K562 (cell line): ENCODE results near the gene TMEM154. TPM values are rescaled to one million over a fixed set of nuclear protein-coding genes. Genes with fewer than 3 reads are reported as not detected.

ENCODE experiments used
- CBFA2T3 ChIP-seq: fragments of 450-650 bp; IDR thresholded peaks from 2 replicates; pipeline ENCODE4 v1.6.1; 2017
- GTF3C2 ChIP-seq: IDR thresholded peaks from 3 replicates; pipeline ENCODE4 v1.6.1; 2011; ENCODE audit warnings: borderline replicate concordance, mild to moderate bottlenecking, moderate library complexity; ENCODE audit not compliant: insufficient read length; ENCODE audit errors: extremely low read depth
- HNRNPL ChIP-seq: fragments of 200-400 bp; formaldehyde crosslinking; IDR thresholded peaks from 2 replicates; pipeline ENCODE4 v1.6.1; 2017; ENCODE audit warnings: low read depth, mild to moderate bottlenecking, low read length
- NR2C2 ChIP-seq, 2 experiments: fragments of 200-800 bp in 1 of 2; sonication (Bioruptor generic) in 1 of 2; sonication (generic) in 1 of 2; formaldehyde crosslinking in 1 of 2; IDR thresholded peaks; 2 replicates each; pipeline versions ENCODE4 v1.6.1 to v1.8.0; 2016 to 2022; ENCODE audit warnings: mild to moderate bottlenecking in 1 of 2, missing compliant biosample characterization in 1 of 2, missing genetic modification characterization in 1 of 2, missing genetic modification reagents in 1 of 2
- NR3C1 ChIP-seq: sonication (generic); formaldehyde crosslinking; IDR thresholded peaks from 2 replicates; pipeline ENCODE4 v1.8.1; 2022; ENCODE audit warnings: missing genetic modification reagents
- SMAD2 ChIP-seq: fragments of 150-350 bp; IDR thresholded peaks from 2 replicates; pipeline ENCODE4 v1.6.1; 2014; ENCODE audit warnings: low read depth, mild to moderate bottlenecking, low read length
- ZMIZ1 ChIP-seq, 2 experiments: fragments of 150-350 bp in 1 of 2; IDR thresholded peaks; 2 replicates each; pipeline ENCODE4 v1.6.1; 2012 to 2016; ENCODE audit warnings: low read depth in 2 of 2, low read length in 2 of 2, mild to moderate bottlenecking in 1 of 2, moderate library complexity in 1 of 2
- ZNF695 ChIP-seq: fragments of 450-650 bp; formaldehyde crosslinking; IDR thresholded peaks from 2 replicates; pipeline ENCODE4 v1.4.0; 2020; ENCODE audit warnings: mild to moderate bottlenecking, moderate library complexity
- polyA plus RNA-seq, 8 experiments: library from polyadenylated mRNA; depleted of rRNA in 4 of 8; stranded (reverse) in 5 of 8; unstranded in 3 of 8; fragments of >200 nt; fragmentation: Nextera tagmentation in 2 of 8; fragmentation: Illumina TruSeq in 1 of 8; extraction: Ambion mirVana in 2 of 8; extraction: Trizol in 1 of 8; gene quantifications; 2 replicates each; pipeline versions ENCODE4 v1.2.1 to v1.2.3, GENCODE V29; 2011 to 2014; ENCODE audit warnings: inconsistent platforms in 1 of 8, missing spikeins in 1 of 8
- total RNA-seq, 7 experiments: library from RNA; depleted of rRNA in 6 of 7; stranded (reverse); fragments of >200 nt in 6 of 7; fragmentation: Illumina TruSeq in 2 of 7; extraction: Trizol in 2 of 7; gene quantifications; 2 replicates each; pipeline versions ENCODE4 v1.2.1 to v1.2.3, GENCODE V29; 2011 to 2021; ENCODE audit warnings: low replicate concordance in 1 of 7

The TMEM154 gene
- total and polyA plus RNA-seq, 9 of the 15 experiments (the other 6 are each of a cell fraction or from before 2014, with no cell fraction given) = 0.13 to 1.8 (median 0.58) TPM

- TF ChIP-seq GTF3C2 (no peak), CBFA2T3 (no peak), SMAD2 (no peak), NR2C2 (CRISPR knock-in tag; IDR thresholded peaks at IDR 0.05) (no peak), NR2C2 (tag; IDR thresholded peaks at IDR 0.05) (no peak), ZMIZ1 (IDR thresholded peaks at IDR 0.05; ENCODE audit: low read depth in 2 of 2, low read length in 2 of 2) (no peak), NR3C1 (CRISPR knock-in tag) (no peak), ZNF695 (CRISPR knock-in tag) (no peak), HNRNPL (no peak)
Observed at GRCh38 chr4:152571296-152571695, 108.5 kb downstream of the TMEM154 start (continued).

Other genes with a start within 250 kb of the TMEM154 start
- 19.6 and 26.4 TPM in 2 replicates for gene FBXW7, start 143.9 kb downstream of the TMEM154 start, total RNA-seq (2014; rRNA removed)
- gene FBXW7, start 143.9 kb downstream of the TMEM154 start, total RNA-seq (2014; rRNA removed; fragmentation: Illumina TruSeq; extraction: Trizol) = 44.2 and 54.8 TPM in 2 replicates
- gene FBXW7, start 143.9 kb downstream of the TMEM154 start, total RNA-seq (2015; rRNA removed; fragmentation: Illumina TruSeq; extraction: Trizol) = 39.9 TPM in 2 replicates
- gene FBXW7, start 143.9 kb downstream of the TMEM154 start, total RNA-seq (2021) = 19.4 and 19.9 TPM in 2 replicates
- gene FBXW7, start 143.9 kb downstream of the TMEM154 start, polyA plus RNA-seq (2011; rRNA removed) = 12.0 and 16.4 TPM in 2 replicates
- gene FBXW7, start 143.9 kb downstream of the TMEM154 start, polyA plus RNA-seq (2014; fragmentation: Illumina TruSeq; extraction: Trizol) = 13.1 and 14.3 TPM in 2 replicates
- 1 to 10 TPM; 6.8 to 9.1 TPM for gene FBXW7, start 143.9 kb downstream of the TMEM154 start, polyA plus RNA-seq (2014; fragmentation: Nextera tagmentation; extraction: Ambion mirVana)
- 11.8 and 12.4 TPM in 2 replicates for gene FBXW7, start 143.9 kb downstream of the TMEM154 start, polyA plus RNA-seq (2014; rRNA removed)
- gene TIGD4, start 99.7 kb upstream of the TMEM154 start, total RNA-seq (2014; rRNA removed) = 0.18 and 0.20 TPM in 2 replicates
- 0.25 and 0.35 TPM in 2 replicates for gene TIGD4, start 99.7 kb upstream of the TMEM154 start, total RNA-seq (2014; rRNA removed; fragmentation: Illumina TruSeq; extraction: Trizol)
- gene TIGD4, start 99.7 kb upstream of the TMEM154 start, total RNA-seq (2015; rRNA removed; fragmentation: Illumina TruSeq; extraction: Trizol) = 0.11 and 0.14 TPM in 2 replicates
- 0.11 and 0.25 TPM in 2 replicates for gene TIGD4, start 99.7 kb upstream of the TMEM154 start, total RNA-seq (2021)
- 0.09 and 0.22 TPM in 2 replicates for gene TIGD4, start 99.7 kb upstream of the TMEM154 start, polyA plus RNA-seq (2011; rRNA removed)
- gene TIGD4, start 99.7 kb upstream of the TMEM154 start, polyA plus RNA-seq (2014; fragmentation: Illumina TruSeq; extraction: Trizol) = 0.07 and 0.21 TPM in 2 replicates
- gene TIGD4, start 99.7 kb upstream of the TMEM154 start, polyA plus RNA-seq (2014; fragmentation: Nextera tagmentation; extraction: Ambion mirVana) = under 1 TPM; 0.07 to 0.10 TPM
- 0.24 and 0.28 TPM in 2 replicates for gene TIGD4, start 99.7 kb upstream of the TMEM154 start, polyA plus RNA-seq (2014; rRNA removed)
- 21.0 and 21.8 TPM in 2 replicates for gene ARFIP1, start 100.0 kb upstream of the TMEM154 start, total RNA-seq (2014; rRNA removed)
- gene ARFIP1, start 100.0 kb upstream of the TMEM154 start, total RNA-seq (2014; rRNA removed; fragmentation: Illumina TruSeq; extraction: Trizol) = 25.1 and 26.6 TPM in 2 replicates
- 22.2 and 23.7 TPM in 2 replicates for gene ARFIP1, start 100.0 kb upstream of the TMEM154 start, total RNA-seq (2015; rRNA removed; fragmentation: Illumina TruSeq; extraction: Trizol)
- 20.9 and 21.5 TPM in 2 replicates for gene ARFIP1, start 100.0 kb upstream of the TMEM154 start, total RNA-seq (2021)
- gene ARFIP1, start 100.0 kb upstream of the TMEM154 start, polyA plus RNA-seq (2011; rRNA removed) = 10.9 and 19.8 TPM in 2 replicates
- gene ARFIP1, start 100.0 kb upstream of the TMEM154 start, polyA plus RNA-seq (2014; fragmentation: Illumina TruSeq; extraction: Trizol) = 14.1 and 18.5 TPM in 2 replicates
- 10 to 100 TPM; 19.9 to 22.9 TPM for gene ARFIP1, start 100.0 kb upstream of the TMEM154 start, polyA plus RNA-seq (2014; fragmentation: Nextera tagmentation; extraction: Ambion mirVana)
- gene ARFIP1, start 100.0 kb upstream of the TMEM154 start, polyA plus RNA-seq (2014; rRNA removed) = 14.1 and 20.8 TPM in 2 replicates